Fibroblast of pulmonary artery (primary cell): ENCODE measurements around the gene DNAH3.
"Not testable (repeated sequence)": the region's sequence is repeated elsewhere in the genome, so short reads cannot be mapped to it uniquely, and the experiment has no call there.

Source experiments
- DNase-seq: peaks from one replicate; pipeline ENCODE4 v3.0.0-alpha.2; 2010; ENCODE audit warnings: low read depth
- H3K4me3 ChIP-seq: replicated peaks from 2 replicates; pipeline ENCODE4 v1.5.1; 2011; ENCODE audit warnings: low read depth, mild to moderate bottlenecking, control low read depth, low read length, moderate library complexity
- CTCF ChIP-seq: IDR thresholded peaks from 2 replicates; pipeline ENCODE4 v1.5.1; 2011; ENCODE audit warnings: mild to moderate bottlenecking, control low read depth, low read length, inconsistent platforms; ENCODE audit errors: missing control alignments

Gene DNAH3

GRCh38 chr16:20995711-20996110, 154.9 kb downstream of the DNAH3 start:
- DNase-seq: no peak
- no peak for TF ChIP-seq CTCF
- H3K4me3 ChIP-seq: no peak overlapping the region

GRCh38 chr16:20989496-20990070, 161.1 kb downstream of the DNAH3 start:
- DNase-seq, H3K4me3 ChIP-seq: not testable (repeated sequence)

- no peak for DNase-seq
- TF ChIP-seq CTCF: no peak
- H3K4me3 ChIP-seq: no peak overlapping the region
These were observed 163.6 kb downstream of the DNAH3 start for GRCh38 chr16:20987049-20987448.

GRCh38 chr16:20984019-20984418, 166.6 kb downstream of the DNAH3 start:
- DNase-seq: no peak
- TF ChIP-seq CTCF: no peak
- no peak overlapping the region for H3K4me3 ChIP-seq

- H3K4me3 ChIP-seq: no peak overlapping the region
These were observed 174.1 kb downstream of the DNAH3 start for GRCh38 chr16:20976576-20976975.

GRCh38 chr16:20973201-20973600, 177.4 kb downstream of the DNAH3 start:
- DNase-seq, H3K4me3 ChIP-seq: not testable (repeated sequence)

More at GRCh38 chr16:20976576-20976975, 174.1 kb downstream of the DNAH3 start:
- DNase-seq: no peak
- TF ChIP-seq CTCF: no peak

GRCh38 chr16:20971401-20971800, 179.2 kb downstream of the DNAH3 start:
- no peak for DNase-seq
- no peak for TF ChIP-seq CTCF
- H3K4me3 ChIP-seq: no peak overlapping the region

- no peak for TF ChIP-seq CTCF
- no peak overlapping the region for H3K4me3 ChIP-seq
- DNase-seq: no peak
These were observed 181.3 kb downstream of the DNAH3 start for GRCh38 chr16:20969386-20969785.
